Measurements from ENCODE around the gene STX8.

- TF ChIP-seq CTCF (IDR thresholded peaks at IDR 0.05; ENCODE audit: low read depth, low read length, missing input control) (no peak), RAD21 (IDR thresholded peaks at IDR 0.05) (no peak), SP1 (IDR thresholded peaks at IDR 0.05) (no peak), YY1 (IDR thresholded peaks at IDR 0.05) (no peak), GABPA (IDR thresholded peaks at IDR 0.05 in 1 of 2, conservative IDR thresholded peaks at IDR 0.05 in 1 of 2) (no peak), FOXA1 (IDR thresholded peaks at IDR 0.05) (no peak)
- TF ChIP-seq, protein P1, sequence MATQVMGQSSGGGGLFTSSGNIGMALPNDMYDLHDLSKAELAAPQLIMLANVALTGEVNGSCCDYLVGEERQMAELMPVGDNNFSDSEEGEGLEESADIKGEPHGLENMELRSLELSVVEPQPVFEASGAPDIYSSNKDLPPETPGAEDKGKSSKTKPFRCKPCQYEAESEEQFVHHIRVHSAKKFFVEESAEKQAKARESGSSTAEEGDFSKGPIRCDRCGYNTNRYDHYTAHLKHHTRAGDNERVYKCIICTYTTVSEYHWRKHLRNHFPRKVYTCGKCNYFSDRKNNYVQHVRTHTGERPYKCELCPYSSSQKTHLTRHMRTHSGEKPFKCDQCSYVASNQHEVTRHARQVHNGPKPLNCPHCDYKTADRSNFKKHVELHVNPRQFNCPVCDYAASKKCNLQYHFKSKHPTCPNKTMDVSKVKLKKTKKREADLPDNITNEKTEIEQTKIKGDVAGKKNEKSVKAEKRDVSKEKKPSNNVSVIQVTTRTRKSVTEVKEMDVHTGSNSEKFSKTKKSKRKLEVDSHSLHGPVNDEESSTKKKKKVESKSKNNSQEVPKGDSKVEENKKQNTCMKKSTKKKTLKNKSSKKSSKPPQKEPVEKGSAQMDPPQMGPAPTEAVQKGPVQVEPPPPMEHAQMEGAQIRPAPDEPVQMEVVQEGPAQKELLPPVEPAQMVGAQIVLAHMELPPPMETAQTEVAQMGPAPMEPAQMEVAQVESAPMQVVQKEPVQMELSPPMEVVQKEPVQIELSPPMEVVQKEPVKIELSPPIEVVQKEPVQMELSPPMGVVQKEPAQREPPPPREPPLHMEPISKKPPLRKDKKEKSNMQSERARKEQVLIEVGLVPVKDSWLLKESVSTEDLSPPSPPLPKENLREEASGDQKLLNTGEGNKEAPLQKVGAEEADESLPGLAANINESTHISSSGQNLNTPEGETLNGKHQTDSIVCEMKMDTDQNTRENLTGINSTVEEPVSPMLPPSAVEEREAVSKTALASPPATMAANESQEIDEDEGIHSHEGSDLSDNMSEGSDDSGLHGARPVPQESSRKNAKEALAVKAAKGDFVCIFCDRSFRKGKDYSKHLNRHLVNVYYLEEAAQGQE (IDR thresholded peaks at IDR 0.05): no peak
- TF ChIP-seq, protein P2, sequence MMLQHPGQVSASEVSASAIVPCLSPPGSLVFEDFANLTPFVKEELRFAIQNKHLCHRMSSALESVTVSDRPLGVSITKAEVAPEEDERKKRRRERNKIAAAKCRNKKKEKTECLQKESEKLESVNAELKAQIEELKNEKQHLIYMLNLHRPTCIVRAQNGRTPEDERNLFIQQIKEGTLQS (IDR thresholded peaks at IDR 0.05): no peak
Measured at GRCh38 chr17:9587969-9588656, 12.5 kb upstream of the STX8 start.

Data from liver (tissue), 3 donors.